C4-2B (cell line): ENCODE results near the gene TFF2.

Experiments
- H3K27ac ChIP-seq: fragments of 450-650 bp; 2 replicates; pipeline ENCODE4 v1.5.1; 2017
- ZFX ChIP-seq: fragments of 450-650 bp; IDR thresholded peaks from 2 replicates; pipeline ENCODE4 v1.6.1; 2017
- TF ChIP-seq, protein P1 (sequence below): fragments of 450-650 bp; conservative IDR thresholded peaks from 2 replicates; pipeline ENCODE4 v1.5.1; 2017; ENCODE audit warnings: mild to moderate bottlenecking

The TFF2 gene

GRCh38 chr21:42308161-42308913 is 42.5 kb downstream of the TFF2 start:
- TF ChIP-seq, protein P1, sequence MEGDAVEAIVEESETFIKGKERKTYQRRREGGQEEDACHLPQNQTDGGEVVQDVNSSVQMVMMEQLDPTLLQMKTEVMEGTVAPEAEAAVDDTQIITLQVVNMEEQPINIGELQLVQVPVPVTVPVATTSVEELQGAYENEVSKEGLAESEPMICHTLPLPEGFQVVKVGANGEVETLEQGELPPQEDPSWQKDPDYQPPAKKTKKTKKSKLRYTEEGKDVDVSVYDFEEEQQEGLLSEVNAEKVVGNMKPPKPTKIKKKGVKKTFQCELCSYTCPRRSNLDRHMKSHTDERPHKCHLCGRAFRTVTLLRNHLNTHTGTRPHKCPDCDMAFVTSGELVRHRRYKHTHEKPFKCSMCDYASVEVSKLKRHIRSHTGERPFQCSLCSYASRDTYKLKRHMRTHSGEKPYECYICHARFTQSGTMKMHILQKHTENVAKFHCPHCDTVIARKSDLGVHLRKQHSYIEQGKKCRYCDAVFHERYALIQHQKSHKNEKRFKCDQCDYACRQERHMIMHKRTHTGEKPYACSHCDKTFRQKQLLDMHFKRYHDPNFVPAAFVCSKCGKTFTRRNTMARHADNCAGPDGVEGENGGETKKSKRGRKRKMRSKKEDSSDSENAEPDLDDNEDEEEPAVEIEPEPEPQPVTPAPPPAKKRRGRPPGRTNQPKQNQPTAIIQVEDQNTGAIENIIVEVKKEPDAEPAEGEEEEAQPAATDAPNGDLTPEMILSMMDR, result no peak
- no peak for TF ChIP-seq ZFX
- no peak overlapping the region for H3K27ac ChIP-seq

DNA sequence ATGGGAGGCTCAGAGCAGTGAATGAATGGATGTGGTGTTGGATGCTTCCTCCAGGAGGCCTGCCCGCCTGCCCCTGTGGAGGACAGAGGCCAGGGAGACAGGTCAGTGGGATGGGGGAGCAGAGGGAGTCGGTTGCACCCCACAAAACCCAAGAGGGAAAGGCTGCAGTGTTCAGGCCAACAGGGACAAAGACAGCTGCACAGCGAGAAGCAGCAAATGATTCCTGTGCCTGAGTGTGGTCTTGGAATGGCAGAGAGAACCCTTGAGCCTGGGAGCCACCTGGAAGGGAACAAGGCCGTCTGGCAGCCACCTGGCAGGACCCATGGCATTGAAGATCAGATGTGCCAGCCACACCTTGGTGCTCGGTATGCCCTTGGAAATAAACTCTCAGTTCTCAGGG is 43.7 kb downstream of the TFF2 start:
- H3K27ac ChIP-seq, result no peak overlapping the region
- TF ChIP-seq, protein P1, result no peak
- no peak for TF ChIP-seq ZFX

GRCh38 chr21:42306366-42307035 is 44.3 kb downstream of the TFF2 start:
- no peak for TF ChIP-seq ZFX
- TF ChIP-seq, protein P1, result no peak
- H3K27ac ChIP-seq, result no peak overlapping the region

GRCh38 chr21:42305707-42306147 is 45.1 kb downstream of the TFF2 start:
- no peak overlapping the region for H3K27ac ChIP-seq
- TF ChIP-seq, protein P1, result no peak
- TF ChIP-seq ZFX, result no peak

DNA sequence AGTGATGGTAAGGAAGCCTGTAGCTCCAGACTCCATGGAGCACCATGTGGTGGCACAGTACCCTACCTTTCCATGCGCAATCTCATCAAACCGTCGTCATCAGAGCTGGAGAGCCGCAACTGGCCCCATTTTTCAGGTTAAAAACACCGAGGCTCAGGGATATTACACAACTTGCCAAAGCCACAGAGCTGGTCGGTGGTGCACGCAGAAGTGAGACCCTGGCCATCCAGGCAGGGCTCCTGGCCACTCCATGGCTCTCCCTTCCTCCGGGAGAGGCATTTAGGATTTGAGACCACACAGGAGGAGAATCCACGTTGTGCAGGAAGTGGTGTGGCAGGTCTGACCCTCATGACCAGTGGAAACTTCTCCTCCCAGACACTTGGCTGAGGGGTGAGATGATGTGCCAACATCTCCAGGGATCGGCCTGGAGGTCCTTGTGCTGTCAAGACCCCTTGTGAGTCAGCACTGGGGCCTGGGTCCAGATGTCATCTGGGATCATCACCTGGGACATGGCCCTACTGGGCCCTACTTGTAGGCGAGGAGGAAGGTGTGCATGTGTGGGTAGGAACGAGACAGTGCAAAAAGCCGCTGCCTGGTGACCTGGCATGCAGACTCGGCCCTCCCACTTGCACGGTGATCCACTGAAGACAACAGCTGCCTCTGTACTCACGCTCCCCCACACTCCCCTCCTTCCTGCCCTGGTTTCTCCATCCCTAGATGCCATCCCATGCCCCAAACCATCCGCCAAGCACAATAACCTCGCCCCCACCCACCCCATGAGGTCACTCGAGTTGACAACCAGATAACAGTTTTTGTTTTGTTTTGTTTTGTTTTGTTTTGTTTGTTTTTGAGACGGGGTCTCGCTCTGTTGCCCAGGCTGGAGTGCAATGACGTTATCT is 46.0 kb downstream of the TFF2 start:
- TF ChIP-seq ZFX, result no peak
- TF ChIP-seq, protein P1, result no peak
- no peak overlapping the region for H3K27ac ChIP-seq

- no peak for TF ChIP-seq ZFX
- TF ChIP-seq, protein P1, result no peak
- no peak overlapping the region for H3K27ac ChIP-seq
Observed at GRCh38 chr21:42303443-42303842, 47.4 kb downstream of the TFF2 start.
